IMR-90 (cell line): ENCODE results near the gene CEP290. TPM values are rescaled to one million over a fixed set of nuclear protein-coding genes. Genes with fewer than 3 reads are reported as not detected.

Experiments used
- ATAC-seq: fragments of 200-7000 bp; cut with Tn5 transposase; 2 replicates; pipeline ENCODE4 v1.9.1; 2020; ENCODE audit warnings: low read depth, mild to moderate bottlenecking, moderate library complexity
- BruUV-seq: library from RNA; stranded (reverse); fragments of 400-500 nt; replicated peaks from 2 replicates; lab custom pipeline; 2021; lab: Mats Ljungman, UMichigan
- CTCF ChIA-PET: fragments of 300-600 bp; formaldehyde crosslinking; extraction: SDS; loops from one replicate; lab custom pipeline; 2021; ENCODE audit warnings: antibody characterized with exemption; lab: Yijun Ruan, JAX
- POLR2A ChIA-PET: fragments of 300-600 bp; sonication (Branson Sonifier 250); formaldehyde crosslinking; loops from one replicate; lab custom pipeline; 2022; ENCODE audit warnings: antibody characterized with exemption; ENCODE audit not compliant: unreplicated experiment; lab: Charles Lee
- DNase-seq: peaks from one replicate; pipeline ENCODE4 v3.0.0; 2013
- H2AFZ ChIP-seq: replicated peaks from 2 replicates; pipeline ENCODE3; 2013; ENCODE audit warnings: low read length, mild to moderate bottlenecking; ENCODE audit not compliant: poor library complexity
- H2AK5ac ChIP-seq: 2 replicates; pipeline ENCODE4 v1.6.1; 2013; ENCODE audit warnings: low read depth, low read length, inconsistent platforms
- H2AK9ac ChIP-seq: replicated peaks from 2 replicates; pipeline ENCODE3; 2013; ENCODE audit warnings: mild to moderate bottlenecking, low read depth, low read length, moderate library complexity; ENCODE audit not compliant: poor library complexity
- H2BK120ac ChIP-seq: 2 replicates; pipeline ENCODE4 v1.6.1; 2013; ENCODE audit warnings: low read depth, low read length, inconsistent platforms
- H2BK15ac ChIP-seq: 3 replicates; pipeline ENCODE4 v1.6.1; 2013; ENCODE audit warnings: low read depth, low read length, inconsistent platforms
- H2BK20ac ChIP-seq: 2 replicates; pipeline ENCODE4 v1.6.1; 2013; ENCODE audit warnings: low read depth, mild to moderate bottlenecking, inconsistent platforms, low read length, moderate library complexity
- H2BK5ac ChIP-seq: 2 replicates; pipeline ENCODE4 v1.6.1; 2013; ENCODE audit warnings: mild to moderate bottlenecking, low read depth, low read length, inconsistent platforms; ENCODE audit not compliant: poor library complexity, severe bottlenecking
- H3K14ac ChIP-seq: replicated peaks from 2 replicates; pipeline ENCODE4 v1.6.1; 2013; ENCODE audit warnings: low read depth, low read length, inconsistent platforms
- H3K18ac ChIP-seq: 2 replicates; pipeline ENCODE4 v1.6.1; 2013; ENCODE audit warnings: low read depth, low read length, control low read depth
- H3K23ac ChIP-seq: 2 replicates; pipeline ENCODE4 v1.6.1; 2013; ENCODE audit warnings: low read depth, low read length, inconsistent platforms
- H3K27ac ChIP-seq: 2 replicates; pipeline ENCODE4 v1.5.1; 2013; ENCODE audit warnings: mild to moderate bottlenecking, control low read depth, low read length; ENCODE audit not compliant: insufficient read depth
- H3K27me3 ChIP-seq: 2 replicates; pipeline ENCODE4 v1.6.1; 2013; ENCODE audit warnings: low read length; ENCODE audit not compliant: control insufficient read depth, insufficient read depth
- H3K36me3 ChIP-seq: 2 replicates; pipeline ENCODE4 v1.6.1; 2013; ENCODE audit warnings: low read length, mixed read lengths; ENCODE audit not compliant: control insufficient read depth, insufficient read depth
- H3K4ac ChIP-seq: 2 replicates; pipeline ENCODE4 v1.6.1; 2013; ENCODE audit warnings: low read depth, low read length, inconsistent platforms
- H3K4me1 ChIP-seq: 2 replicates; pipeline ENCODE4 v1.6.1; 2013; ENCODE audit warnings: low read length, mixed read lengths; ENCODE audit not compliant: control insufficient read depth, insufficient read depth
- H3K4me2 ChIP-seq: 2 replicates; pipeline ENCODE4 v1.6.1; 2013; ENCODE audit warnings: low read depth, mild to moderate bottlenecking, control low read depth, low read length, moderate library complexity
- H3K4me3 ChIP-seq: 2 replicates; pipeline ENCODE4 v1.5.1; 2013; ENCODE audit warnings: low read depth, mild to moderate bottlenecking, control low read depth, low read length, moderate library complexity; ENCODE audit not compliant: insufficient read depth
- H3K56ac ChIP-seq: 2 replicates; pipeline ENCODE4 v1.6.1; 2013; ENCODE audit warnings: low read length, inconsistent platforms; ENCODE audit not compliant: insufficient read depth; ENCODE audit errors: extremely low read depth
- H3K79me1 ChIP-seq, 2 experiments: 2 replicates each; pipeline ENCODE4 v1.6.1; 2013; ENCODE audit warnings: low read length in 2 of 2, inconsistent platforms in 1 of 2, low read depth in 1 of 2
- H3K9ac ChIP-seq: 2 replicates; pipeline ENCODE4 v1.6.1; 2013; ENCODE audit warnings: low read depth, low read length, control low read depth
- H3K9me1 ChIP-seq: 2 replicates; pipeline ENCODE4 v1.6.1; 2013; ENCODE audit warnings: low read length, inconsistent platforms; ENCODE audit not compliant: insufficient read depth
- H3K9me3 ChIP-seq: 2 replicates; pipeline ENCODE4 v1.6.1; 2013; ENCODE audit warnings: low read length; ENCODE audit not compliant: control insufficient read depth, insufficient read depth
- H4K20me1 ChIP-seq: 2 replicates; pipeline ENCODE4 v1.6.1; 2013; ENCODE audit warnings: low read length, inconsistent platforms; ENCODE audit not compliant: insufficient read depth
- H4K5ac ChIP-seq: 2 replicates; pipeline ENCODE4 v1.6.1; 2013; ENCODE audit warnings: mild to moderate bottlenecking, low read depth, low read length, control low read depth
- H4K8ac ChIP-seq, 2 experiments: 2 replicates each; pipeline ENCODE4 v1.6.1; 2013; ENCODE audit warnings: low read depth in 2 of 2, low read length in 2 of 2, control low read depth in 1 of 2, inconsistent platforms in 1 of 2
- H4K91ac ChIP-seq: 2 replicates; pipeline ENCODE4 v1.6.1; 2013; ENCODE audit warnings: low read depth, low read length, inconsistent platforms; ENCODE audit not compliant: insufficient read depth
- BHLHE40 ChIP-seq: fragments of 150-350 bp; IDR thresholded peaks from 2 replicates; pipeline ENCODE4 v1.6.1; 2016; ENCODE audit warnings: mild to moderate bottlenecking, low read depth, low read length
- CEBPB ChIP-seq: IDR thresholded peaks from 2 replicates; pipeline ENCODE4 v1.6.1; 2012; ENCODE audit warnings: low read depth, low read length, improper control_type of control experiment
- CHD1 ChIP-seq: IDR thresholded peaks from 2 replicates; pipeline ENCODE4 v1.6.1; 2012; ENCODE audit warnings: low read depth, low read length, improper control_type of control experiment
- CTCF ChIP-seq: conservative IDR thresholded peaks from 2 replicates; pipeline ENCODE4 v1.5.1; 2012; ENCODE audit warnings: mild to moderate bottlenecking, low read depth, low read length, improper control_type of control experiment
- ELK1 ChIP-seq: fragments of 150-350 bp; IDR thresholded peaks from 2 replicates; pipeline ENCODE4 v1.6.1; 2016; ENCODE audit warnings: low read depth, mild to moderate bottlenecking, low read length, moderate library complexity, borderline replicate concordance
- NFE2L2 ChIP-seq: fragments of 150-350 bp; IDR thresholded peaks from 2 replicates; pipeline ENCODE4 v1.6.1; 2016; ENCODE audit warnings: low read depth, mild to moderate bottlenecking, low read length
- RFX5 ChIP-seq: IDR thresholded peaks from 2 replicates; pipeline ENCODE4 v1.8.0; 2012; ENCODE audit warnings: low read depth, mild to moderate bottlenecking, low read length, moderate library complexity
- USF2 ChIP-seq: fragments of 150-350 bp; IDR thresholded peaks from 2 replicates; pipeline ENCODE4 v1.6.1; 2017; ENCODE audit warnings: mild to moderate bottlenecking, antibody characterized with exemption, low read length, low read depth
- WGBS, 2 experiments: methylation state at CpG; one replicate each; pipeline versions ENCODE4 v1.1.5 to v1.1.7; 2013; ENCODE audit warnings: missing lambda C conversion rate in 2 of 2; ENCODE audit not compliant: insufficient read length in 1 of 2; ENCODE audit errors: extremely low coverage in 2 of 2; 5-methylcytosine and 5-hydroxymethylcytosine counted together
- dilution Hi-C: fragments of 300-500 bp; cut with HindIII; formaldehyde crosslinking; loops from one replicate; pipeline ENCODE4 v1.14.3; 2018; ENCODE audit warnings: low sequenced_read_pairs; ENCODE audit not compliant: unreplicated experiment
- in situ Hi-C: fragments of 300-500 bp; cut with MboI; formaldehyde crosslinking; loops from 3 replicates; pipeline ENCODE4 v1.14.3; 2019; ENCODE audit warnings: low sequenced_read_pairs, inconsistent platforms, mixed read lengths
- intact Hi-C: fragments of 100-400 bp; cut with micrococcal nuclease; formaldehyde crosslinking; loops from 2 replicates; pipeline ENCODE4 v1.10.0; 2022
- polyA plus RNA-seq, 3 experiments: library from polyadenylated mRNA; depleted of rRNA; stranded (reverse); fragments of >200 nt; gene quantifications; 2 replicates each; pipeline ENCODE4 v1.2.3, GENCODE V29; 2012; ENCODE audit warnings: low replicate concordance in 1 of 3
- total RNA-seq: library from RNA; depleted of rRNA; stranded (reverse); fragments of >200 nt; gene quantifications from 2 replicates; pipeline ENCODE4 v1.2.3, GENCODE V29; 2012

CEP290 gene
- total and polyA plus RNA-seq, 2 of the 4 experiments (the other 2 are of a cell fraction), result 4.3 to 7.9 TPM

- no peak overlapping the region for H2BK20ac ChIP-seq
- intact Hi-C loops (no loop called here), in situ Hi-C loops (no loop called here), dilution Hi-C loops (no loop called here)
- no peak overlapping the region for H3K27ac ChIP-seq
- DNase-seq (no peak), ATAC-seq (no peak)
- no TSS peak for BruUV-seq
- H3K56ac ChIP-seq, result no peak overlapping the region
- no peak overlapping the region for H3K4me2 ChIP-seq
- no peak overlapping the region for H4K8ac ChIP-seq
- H3K4me1 ChIP-seq, result no peaks in the 10 kb centered on the region
- H2BK120ac ChIP-seq, result no peak overlapping the region
- no peaks in the 10 kb centered on the region; the same call in 1 of the 2 replicates for H3K9me1 ChIP-seq
- no peak overlapping the region for H4K5ac ChIP-seq
- no peak overlapping the region for H3K9ac ChIP-seq
- no CpG with 5 or more reads among the region's 1 CpG for WGBS, 2 experiments
- no peaks in the 10 kb centered on the region for H3K27me3 ChIP-seq
- H3K4ac ChIP-seq, result no peak overlapping the region
- H2AK9ac ChIP-seq, result no peak overlapping the region
- H2AFZ ChIP-seq, result no peak overlapping the region
- ChIA-PET POLR2A (no interaction called here), CTCF (no interaction called here)
- H3K4me3 ChIP-seq, result no peak overlapping the region
- no peaks in the 10 kb centered on the region for H4K20me1 ChIP-seq
- H3K14ac ChIP-seq, result no peak overlapping the region
- H2BK15ac ChIP-seq, result no peak overlapping the region
- peaks cover 12% of the 10 kb centered on the region for H3K36me3 ChIP-seq
- no peaks in the 10 kb centered on the region for H3K79me1 ChIP-seq
- no peak overlapping the region for H3K23ac ChIP-seq
- TF ChIP-seq NFE2L2 (no peak), USF2 (no peak), RFX5 (no peak), ELK1 (no peak), BHLHE40 (no peak), CTCF (no peak), CEBPB (no peak), CHD1 (no peak)
- no peak overlapping the region for H2AK5ac ChIP-seq
- H4K91ac ChIP-seq, result no peak overlapping the region
- no peak overlapping the region for H3K18ac ChIP-seq
- H3K9me3 ChIP-seq, result no peaks in the 10 kb centered on the region
- no peak overlapping the region for H2BK5ac ChIP-seq
Measured at GRCh38 chr12:88062474-88062873, 79.4 kb downstream of the CEP290 start.
